ENCODE data around the gene EPHB3. TPM values are rescaled to one million over a fixed set of nuclear protein-coding genes. Genes with fewer than 3 reads are reported as not detected.

The EPHB3 gene
- 0.23 to 0.51 TPM (median 0.35 TPM) in 5 replicates for total RNA-seq (2022; extraction: Qiagen RNA extraction; ENCODE audit: low read depth)

GRCh38 chr3:184561061-184561912, at the start of gene EPHB3:
EPHB3 (plus strand) TSS chr3:184561785; CDS start chr3:184562236, 451 bp downstream.

Other genes starting within 250 kb of the EPHB3 start
- gene EIF4G1, start 247.2 kb upstream of the EPHB3 start, total RNA-seq (2022; extraction: Qiagen RNA extraction; ENCODE audit: low read depth), result 253 to 285 TPM (median 259 TPM) in 5 replicates
- gene FAM131A, start 224.2 kb upstream of the EPHB3 start, total RNA-seq (2022; extraction: Qiagen RNA extraction; ENCODE audit: low read depth), result 7.5 to 11.3 TPM (median 10.3 TPM) in 5 replicates
- 4.1 to 6.6 TPM (median 5.4 TPM) in 5 replicates for gene CLCN2, start 200.2 kb upstream of the EPHB3 start, total RNA-seq (2022; extraction: Qiagen RNA extraction; ENCODE audit: low read depth)
- gene POLR2H, start 200.1 kb upstream of the EPHB3 start, total RNA-seq (2022; extraction: Qiagen RNA extraction; ENCODE audit: low read depth), result 72.7 to 79.0 TPM (median 75.1 TPM) in 5 replicates
- gene THPO, start 183.6 kb upstream of the EPHB3 start, total RNA-seq (2022; extraction: Qiagen RNA extraction; ENCODE audit: low read depth), result not detected in 5 replicates
- gene CHRD, start 181.7 kb upstream of the EPHB3 start, total RNA-seq (2022; extraction: Qiagen RNA extraction; ENCODE audit: low read depth), result 0.11 to 0.37 TPM (median 0.27 TPM) in 5 replicates
- 24.0 to 32.8 TPM (median 30.2 TPM) in 5 replicates for gene MAGEF1, start 150.3 kb downstream of the EPHB3 start, total RNA-seq (2022; extraction: Qiagen RNA extraction; ENCODE audit: low read depth)

All from A549 treated with RU486 at 1 μM for 4 hours (cell line).